ENCODE results near the gene CIAO3.
A peak's percentile ranks its signal among the peaks of the same experiment; 100 is the strongest.
"Not testable (repeated sequence)": the region's sequence is repeated elsewhere in the genome, so short reads cannot be mapped to it uniquely, and the experiment has no call there.

The CIAO3 gene

DNA sequence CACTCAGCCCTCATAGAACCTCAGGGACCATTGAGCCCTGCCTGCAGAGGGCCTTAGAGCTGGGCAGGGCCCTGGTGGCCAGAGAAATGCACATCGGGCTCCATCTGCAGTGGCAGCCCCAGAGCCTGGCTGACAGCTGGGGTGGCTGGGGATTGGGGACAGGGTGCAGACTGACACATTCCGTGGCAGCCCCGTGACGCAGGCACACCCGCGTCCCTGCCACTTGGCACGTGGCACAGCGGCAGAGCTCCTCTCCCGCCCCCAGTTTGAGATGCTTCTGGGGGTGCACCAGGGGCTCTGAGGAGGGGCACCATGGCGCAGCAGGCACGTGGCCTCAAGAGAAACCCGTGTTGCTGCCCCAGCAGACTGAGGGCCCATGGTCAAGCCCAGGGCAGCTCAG, 37.4 kb downstream of the CIAO3 start:
- Mint-ChIP-seq H3K27ac (no peak overlapping the region), H3K27me3 (peaks cover 24% of the 10 kb centered on the region), H3K36me3 (no peaks in the 10 kb centered on the region), H3K4me3 (no peak overlapping the region), H3K9me3 (no peaks in the 10 kb centered on the region), H3K4me1 (peaks cover 3% of the 10 kb centered on the region)
- no peak for DNase-seq (ENCODE audit: low spot score in 2 of 2)
- no peak for ATAC-seq (ENCODE audit: low read depth)

DNA sequence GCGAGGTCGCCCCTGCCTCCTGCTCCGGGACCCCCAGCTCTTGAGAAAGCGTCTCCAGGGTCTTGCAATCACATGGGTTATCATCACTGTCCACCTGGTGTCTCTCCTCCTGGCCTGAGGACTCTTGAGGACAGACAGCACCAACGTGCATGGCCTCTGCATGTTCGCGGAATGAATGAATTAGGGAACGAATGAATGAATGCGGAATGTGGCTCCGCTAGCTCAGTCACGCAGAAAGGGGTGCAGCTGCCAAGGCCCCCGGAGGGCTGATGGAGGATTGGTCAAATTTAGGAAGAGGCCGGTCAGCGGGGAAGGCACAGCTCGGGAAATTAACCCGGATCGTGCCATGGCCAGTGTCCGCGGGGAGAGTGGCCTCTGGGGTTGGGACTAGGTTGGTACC, 38.5 kb downstream of the CIAO3 start:
- no peak for DNase-seq (ENCODE audit: low spot score in 2 of 2)
- H3K4me3 Mint-ChIP-seq, result no peak overlapping the region
- no peaks in the 10 kb centered on the region for H3K36me3 Mint-ChIP-seq
- peaks cover 16% of the 10 kb centered on the region for H3K27me3 Mint-ChIP-seq
- peaks cover 3% of the 10 kb centered on the region for H3K4me1 Mint-ChIP-seq
- H3K27ac Mint-ChIP-seq, result no peak overlapping the region
- no peaks in the 10 kb centered on the region for H3K9me3 Mint-ChIP-seq
- ATAC-seq (ENCODE audit: low read depth), result no peak

DNA sequence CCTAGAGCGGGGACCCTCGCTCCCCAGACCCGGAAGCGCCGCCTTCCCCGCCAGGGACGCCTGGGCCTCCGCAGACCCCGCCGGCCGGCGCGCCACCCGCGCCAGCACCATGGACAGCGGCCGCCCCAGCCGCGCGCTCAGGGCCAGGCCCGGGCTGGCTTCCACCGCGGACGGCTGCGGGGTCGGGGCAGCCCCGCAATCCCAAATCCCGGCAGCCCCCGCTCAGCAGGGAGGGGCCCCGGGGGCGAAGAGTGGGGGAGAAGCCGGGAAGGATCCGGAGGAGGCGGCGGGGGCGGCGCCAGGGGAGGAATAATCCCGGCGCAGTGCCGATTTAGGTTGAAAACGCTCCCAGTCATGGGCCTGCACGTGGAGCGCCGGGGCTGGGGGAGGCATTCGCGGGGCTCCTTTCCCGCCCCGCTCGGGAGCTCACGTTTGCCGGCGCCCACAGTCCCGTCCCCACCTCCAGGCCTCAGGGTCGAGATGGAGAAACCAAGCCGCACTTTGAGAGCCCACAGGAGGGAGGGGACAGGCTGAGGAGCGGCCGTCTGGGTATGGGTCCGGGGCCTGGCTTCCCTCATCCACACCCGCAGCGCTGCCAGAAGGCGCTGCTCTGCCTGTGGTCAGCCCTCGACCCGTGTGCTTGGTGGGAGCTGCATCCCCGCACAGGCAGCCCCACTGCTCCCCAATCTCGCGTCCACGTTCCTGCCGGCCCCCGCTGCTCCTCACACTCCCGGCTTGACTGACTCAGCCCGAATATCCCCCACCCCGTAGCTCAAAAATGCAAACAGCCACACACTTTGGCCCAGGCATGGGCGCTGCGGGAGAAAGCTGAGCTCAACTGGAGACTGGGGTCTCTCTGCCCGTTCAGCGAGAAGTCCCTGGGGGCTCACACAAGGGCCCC, 39.9 kb downstream of the CIAO3 start:
- peak; percentile 64 for ATAC-seq (ENCODE audit: low read depth)
- no peaks in the 10 kb centered on the region for H3K9me3 Mint-ChIP-seq
- no peak for DNase-seq (ENCODE audit: low spot score in 2 of 2)
- H3K36me3 Mint-ChIP-seq, result no peaks in the 10 kb centered on the region
- H3K27ac Mint-ChIP-seq, result no peak overlapping the region
- peaks cover 18% of the 10 kb centered on the region for H3K27me3 Mint-ChIP-seq
- no peak overlapping the region for H3K4me3 Mint-ChIP-seq
- peaks cover under 1% of the 10 kb centered on the region for H3K4me1 Mint-ChIP-seq

DNA sequence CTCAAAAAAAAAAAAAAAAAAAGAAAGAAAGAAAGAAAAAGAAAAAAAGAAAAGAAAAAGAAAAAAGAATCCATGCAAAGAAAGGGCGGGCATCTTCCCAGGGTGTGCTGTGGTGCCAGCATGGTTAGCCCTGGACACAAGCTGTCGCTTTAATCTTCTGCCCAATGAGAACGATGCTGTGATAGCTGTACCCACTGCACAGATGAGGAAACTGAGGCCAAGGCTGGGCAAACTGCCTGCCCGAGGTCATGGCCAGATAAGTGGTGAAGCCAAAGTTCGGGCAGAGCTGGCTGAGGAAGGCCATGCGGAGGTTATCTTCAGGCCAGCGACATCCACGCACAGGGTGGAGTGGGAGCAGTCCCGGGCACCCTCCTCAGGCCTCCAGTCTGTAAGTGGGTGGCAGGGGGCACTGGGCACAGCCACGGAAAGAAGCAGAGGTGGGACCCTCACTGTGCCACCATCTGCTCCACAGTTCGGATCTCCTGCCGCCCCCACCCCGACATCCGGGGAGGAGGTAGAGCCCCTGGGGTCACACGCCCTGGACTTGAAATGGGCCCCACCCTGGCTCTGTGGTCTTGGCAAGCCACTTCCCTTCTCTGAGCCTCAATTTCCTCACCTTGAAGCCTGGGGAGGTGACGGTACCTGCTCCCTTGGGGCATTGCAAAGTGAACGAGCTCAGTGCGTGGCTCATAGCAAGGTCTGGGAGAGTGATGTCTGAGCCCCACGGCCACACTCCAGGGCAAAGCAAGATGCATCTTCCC, 41.7 kb downstream of the CIAO3 start:
- no peaks in the 10 kb centered on the region for H3K36me3 Mint-ChIP-seq

DNA sequence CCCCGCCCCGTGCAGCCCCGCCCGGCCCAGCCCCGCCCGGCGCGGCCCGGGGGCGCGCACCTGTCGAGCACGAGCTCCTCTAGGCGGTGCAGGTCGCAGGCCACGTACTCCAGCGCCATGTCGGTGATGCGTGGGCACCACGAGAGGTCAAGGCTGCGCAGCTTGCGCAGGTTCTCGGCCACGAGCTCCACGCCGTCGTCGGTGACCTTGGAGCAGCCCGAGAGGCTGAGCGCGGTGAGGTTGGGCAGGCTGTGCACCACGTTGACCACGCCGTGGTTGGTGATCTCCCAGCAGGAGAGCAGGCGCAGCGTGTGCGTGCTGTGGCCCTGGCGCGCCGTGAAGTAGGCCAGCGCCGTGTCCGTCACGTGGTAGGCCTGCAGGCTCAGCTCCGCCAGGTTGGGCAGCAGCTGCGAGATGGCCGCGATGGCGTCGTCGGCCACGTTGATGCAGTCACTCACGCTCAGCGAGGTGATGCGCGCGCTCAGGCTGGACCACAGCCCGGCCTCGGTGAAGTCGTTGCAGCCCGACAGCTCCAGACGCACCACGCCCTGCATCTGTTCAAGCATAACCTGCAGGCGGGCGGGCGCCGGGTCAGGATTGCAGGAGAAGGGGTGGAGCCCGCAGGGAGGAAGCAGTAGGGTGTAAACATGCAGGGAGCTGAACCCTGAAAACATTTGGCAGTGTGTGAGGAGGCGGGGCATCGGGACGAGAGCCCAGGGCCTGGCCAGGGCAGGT, 45.3 kb downstream of the CIAO3 start:
- Mint-ChIP-seq H3K36me3 (no peaks in the 10 kb centered on the region), H3K27me3 (peaks cover 6% of the 10 kb centered on the region), H3K27ac (no peak overlapping the region), H3K4me1 (peaks cover 18% of the 10 kb centered on the region), H3K9me3 (no peaks in the 10 kb centered on the region), H3K4me3 (peak overlapping the region; percentile 78)
- DNase-seq (ENCODE audit: low spot score in 2 of 2), result no peak
- ATAC-seq (ENCODE audit: low read depth), result peak; percentile 72

More for the DNA sequence above, 41.7 kb downstream of the CIAO3 start:
- peaks cover 10% of the 10 kb centered on the region for H3K4me1 Mint-ChIP-seq
- H3K27ac Mint-ChIP-seq, result no peak overlapping the region
- ATAC-seq (ENCODE audit: low read depth) (no peak), DNase-seq (ENCODE audit: low spot score in 2 of 2) (no peak)
- H3K27me3 Mint-ChIP-seq, result peaks cover 16% of the 10 kb centered on the region
- peak overlapping the region; percentile 11 for H3K4me3 Mint-ChIP-seq
- no peaks in the 10 kb centered on the region for H3K9me3 Mint-ChIP-seq

DNA sequence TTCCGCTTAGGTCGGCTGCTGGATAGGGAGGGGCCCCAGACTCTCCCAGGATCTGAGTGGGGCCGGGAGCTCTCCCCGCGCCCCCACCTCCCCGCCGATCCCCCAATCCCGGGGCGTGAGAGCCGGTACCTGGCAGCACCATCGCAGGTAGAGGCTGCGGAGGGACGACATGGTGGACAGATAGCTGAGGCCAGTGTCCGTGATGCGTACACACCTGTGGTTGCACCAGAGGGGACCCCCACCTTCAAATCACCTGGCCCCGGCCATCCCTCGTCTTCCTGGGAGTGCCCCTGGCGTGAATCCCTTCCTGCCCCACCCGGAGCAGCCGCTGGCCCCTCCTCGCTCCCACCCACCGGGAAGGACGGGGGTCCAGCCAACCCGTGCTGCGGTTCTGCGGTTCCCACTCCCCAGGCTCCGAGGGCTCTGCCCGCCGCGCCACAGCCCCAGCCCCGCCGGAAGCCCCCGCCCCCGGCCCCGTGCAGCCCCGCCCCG, 45.9 kb downstream of the CIAO3 start:
- H3K27ac Mint-ChIP-seq, result no peak overlapping the region
- peaks cover 6% of the 10 kb centered on the region for H3K27me3 Mint-ChIP-seq
- no peaks in the 10 kb centered on the region for H3K9me3 Mint-ChIP-seq
- no peaks in the 10 kb centered on the region for H3K36me3 Mint-ChIP-seq
- no peak for DNase-seq (ENCODE audit: low spot score in 2 of 2)
- ATAC-seq (ENCODE audit: low read depth), result no peak
- H3K4me1 Mint-ChIP-seq, result peaks cover 21% of the 10 kb centered on the region
- peak overlapping the region; percentile 47 for H3K4me3 Mint-ChIP-seq

DNA sequence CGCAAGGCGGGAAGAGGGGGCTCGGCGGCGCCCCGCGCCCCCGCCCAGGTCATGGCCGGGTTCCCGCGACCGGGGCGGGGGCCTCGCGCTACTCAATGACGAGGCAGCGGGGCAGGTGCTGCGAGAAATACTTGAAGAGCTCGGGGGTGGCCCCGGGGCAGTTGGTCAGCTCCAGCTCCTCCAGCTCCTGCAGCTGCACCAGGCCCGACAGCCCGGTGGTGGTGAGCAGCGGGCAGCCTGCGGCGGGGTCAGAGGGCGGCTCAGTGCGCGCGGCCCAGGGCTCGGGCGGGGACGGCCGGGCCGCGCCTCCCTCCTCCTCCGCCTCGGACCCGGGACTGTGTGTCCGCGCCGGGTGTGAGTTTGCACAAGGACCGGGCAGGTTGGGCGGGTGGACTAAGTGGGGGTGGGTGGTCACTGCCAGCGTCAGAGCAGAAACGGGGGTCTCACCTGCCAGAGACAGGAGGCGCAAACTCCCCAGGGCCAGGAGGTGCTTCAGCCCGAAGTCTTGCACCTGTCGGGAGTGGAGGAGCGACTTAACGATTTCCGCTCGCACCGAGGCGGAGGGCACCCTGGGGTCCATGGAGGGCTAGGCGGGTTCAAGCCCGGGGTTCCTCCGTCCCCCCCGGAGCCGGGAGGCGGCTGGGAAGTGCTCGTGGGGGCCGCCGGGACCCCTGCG, 46.5 kb downstream of the CIAO3 start:
- H3K4me1 Mint-ChIP-seq, result peaks cover 25% of the 10 kb centered on the region
- DNase-seq (ENCODE audit: low spot score in 2 of 2) (no peak), ATAC-seq (ENCODE audit: low read depth) (no peak)

DNA sequence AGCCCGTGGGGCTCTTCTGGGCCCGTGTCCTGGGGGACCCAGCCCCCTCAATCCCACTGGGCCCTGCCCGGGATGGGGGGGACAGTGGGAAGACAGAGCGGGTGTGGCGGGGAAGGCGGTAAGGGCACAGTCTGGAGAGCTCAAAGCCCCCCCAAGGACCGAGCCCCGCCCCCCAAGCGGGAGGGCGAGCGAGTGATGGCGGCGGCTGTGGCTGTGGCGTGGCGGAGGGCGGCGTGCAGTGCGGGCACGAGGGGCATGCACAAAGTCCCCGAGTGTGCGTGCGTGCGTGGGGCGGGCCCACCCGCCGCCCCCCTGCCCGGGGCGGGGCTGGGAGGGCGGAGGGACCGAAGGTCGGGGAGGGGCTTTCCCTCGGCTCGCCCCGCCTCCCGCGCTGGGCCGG, 47.0 kb downstream of the CIAO3 start:
- H3K27ac Mint-ChIP-seq, result no peak overlapping the region
- DNase-seq (ENCODE audit: low spot score in 2 of 2) (no peak), ATAC-seq (ENCODE audit: low read depth) (peak; percentile 47)
- H3K9me3 Mint-ChIP-seq, result no peaks in the 10 kb centered on the region
- peaks cover 28% of the 10 kb centered on the region for H3K4me1 Mint-ChIP-seq
- H3K36me3 Mint-ChIP-seq, result no peaks in the 10 kb centered on the region
- H3K27me3 Mint-ChIP-seq, result peaks cover 6% of the 10 kb centered on the region
- peak overlapping the region; percentile 80 for H3K4me3 Mint-ChIP-seq

More for the DNA sequence above, 46.5 kb downstream of the CIAO3 start:
- peaks cover 6% of the 10 kb centered on the region for H3K27me3 Mint-ChIP-seq
- H3K4me3 Mint-ChIP-seq, result peak overlapping the region; percentile 74
- no peaks in the 10 kb centered on the region for H3K36me3 Mint-ChIP-seq
- H3K27ac Mint-ChIP-seq, result no peak overlapping the region
- H3K9me3 Mint-ChIP-seq, result no peaks in the 10 kb centered on the region

DNA sequence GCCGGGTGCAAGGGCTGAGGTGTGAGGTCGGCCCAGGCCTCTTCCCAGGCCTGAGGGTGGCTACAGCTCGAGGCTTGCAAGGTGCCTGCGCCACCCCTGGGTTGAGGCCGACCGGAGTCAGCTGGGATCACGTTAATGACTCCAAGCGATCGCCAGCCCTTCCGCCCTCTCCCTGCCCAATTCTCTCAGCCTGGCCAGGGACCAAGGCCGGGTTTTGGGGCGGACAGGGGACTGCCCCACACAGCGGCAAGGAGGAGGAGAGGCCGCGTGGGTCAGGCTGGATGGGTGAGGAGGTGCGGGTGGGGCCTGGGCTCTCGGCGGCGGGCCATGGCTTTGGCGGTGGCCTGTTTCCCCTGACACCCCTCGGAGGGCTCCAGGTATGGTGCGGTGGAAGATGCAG, 47.4 kb downstream of the CIAO3 start:
- H3K4me3 Mint-ChIP-seq, result peak overlapping the region; percentile 80
- no peaks in the 10 kb centered on the region for H3K36me3 Mint-ChIP-seq
- H3K27ac Mint-ChIP-seq, result no peak overlapping the region
- H3K27me3 Mint-ChIP-seq, result peaks cover 6% of the 10 kb centered on the region
- H3K4me1 Mint-ChIP-seq, result peaks cover 29% of the 10 kb centered on the region
- no peaks in the 10 kb centered on the region for H3K9me3 Mint-ChIP-seq
- no peak for DNase-seq (ENCODE audit: low spot score in 2 of 2)
- ATAC-seq (ENCODE audit: low read depth), result no peak

DNA sequence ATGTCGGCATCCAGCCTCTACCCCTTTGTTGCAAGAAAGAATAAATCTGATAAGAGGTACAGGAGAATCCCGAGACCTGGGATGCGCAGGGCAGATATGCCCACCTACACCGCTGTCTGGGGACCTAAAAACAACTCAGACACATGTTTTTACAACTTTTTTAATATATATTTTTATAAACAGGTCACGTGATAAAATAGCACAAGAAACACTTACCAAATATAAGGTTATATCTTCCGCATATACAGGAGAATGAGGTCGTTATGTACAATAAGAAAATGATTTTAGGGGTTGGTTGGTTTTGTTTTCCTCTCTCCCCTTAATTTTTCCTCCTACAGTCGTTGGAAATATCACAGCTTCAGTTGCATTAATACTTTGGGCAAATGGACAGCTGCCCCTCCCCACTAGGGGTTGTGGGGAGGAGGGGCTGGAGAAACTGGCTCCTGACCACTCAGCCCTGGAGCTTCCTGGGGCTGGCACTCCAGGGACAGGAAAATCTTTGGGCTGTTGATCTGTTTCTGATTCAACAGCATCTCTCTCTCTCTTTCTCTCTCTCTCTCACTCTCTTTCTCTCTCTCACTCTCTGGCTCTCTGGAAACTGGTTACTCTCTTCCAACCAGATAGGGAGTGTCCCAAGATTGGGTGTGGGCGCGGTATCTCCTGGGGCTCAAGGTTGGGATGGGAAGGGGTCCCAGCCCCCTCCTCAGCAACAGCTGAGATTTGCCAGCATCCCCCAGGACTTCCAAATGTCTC, 48.3 kb downstream of the CIAO3 start:
- Mint-ChIP-seq H3K4me1 (peaks cover 29% of the 10 kb centered on the region), H3K36me3 (no peaks in the 10 kb centered on the region), H3K27ac (no peak overlapping the region), H3K4me3 (peak overlapping the region; percentile 18), H3K9me3 (no peaks in the 10 kb centered on the region), H3K27me3 (peaks cover 6% of the 10 kb centered on the region)
- ATAC-seq (ENCODE audit: low read depth), result no peak
- DNase-seq (ENCODE audit: low spot score in 2 of 2), result no peak

DNA sequence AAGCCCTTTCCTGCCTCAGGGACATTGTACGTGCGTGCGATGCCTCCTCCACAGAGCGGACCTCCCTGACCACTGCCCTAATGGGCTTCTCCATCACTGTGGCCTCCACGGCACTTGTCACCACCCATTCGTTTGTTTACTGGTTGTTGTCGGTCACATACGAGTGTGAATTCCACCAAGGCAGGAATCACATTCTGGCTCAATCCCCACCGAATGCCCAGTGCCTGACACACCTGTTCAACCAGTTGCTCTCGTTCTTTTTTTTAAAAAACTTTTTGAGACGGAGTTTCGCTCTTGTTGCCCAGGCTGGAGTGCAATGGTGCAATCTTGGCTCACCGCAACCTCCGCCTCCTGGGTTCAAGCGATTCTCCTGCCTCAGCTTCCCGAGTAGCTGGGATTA, 49.6 kb downstream of the CIAO3 start:
- ATAC-seq (ENCODE audit: low read depth); H3K9me3 Mint-ChIP-seq; DNase-seq (ENCODE audit: low spot score in 2 of 2); H3K27me3 Mint-ChIP-seq; H3K27ac Mint-ChIP-seq; H3K36me3 Mint-ChIP-seq: not testable (repeated sequence)
- Mint-ChIP-seq H3K4me3 (peak overlapping the region; percentile 68), H3K4me1 (peaks cover 29% of the 10 kb centered on the region)

DNA sequence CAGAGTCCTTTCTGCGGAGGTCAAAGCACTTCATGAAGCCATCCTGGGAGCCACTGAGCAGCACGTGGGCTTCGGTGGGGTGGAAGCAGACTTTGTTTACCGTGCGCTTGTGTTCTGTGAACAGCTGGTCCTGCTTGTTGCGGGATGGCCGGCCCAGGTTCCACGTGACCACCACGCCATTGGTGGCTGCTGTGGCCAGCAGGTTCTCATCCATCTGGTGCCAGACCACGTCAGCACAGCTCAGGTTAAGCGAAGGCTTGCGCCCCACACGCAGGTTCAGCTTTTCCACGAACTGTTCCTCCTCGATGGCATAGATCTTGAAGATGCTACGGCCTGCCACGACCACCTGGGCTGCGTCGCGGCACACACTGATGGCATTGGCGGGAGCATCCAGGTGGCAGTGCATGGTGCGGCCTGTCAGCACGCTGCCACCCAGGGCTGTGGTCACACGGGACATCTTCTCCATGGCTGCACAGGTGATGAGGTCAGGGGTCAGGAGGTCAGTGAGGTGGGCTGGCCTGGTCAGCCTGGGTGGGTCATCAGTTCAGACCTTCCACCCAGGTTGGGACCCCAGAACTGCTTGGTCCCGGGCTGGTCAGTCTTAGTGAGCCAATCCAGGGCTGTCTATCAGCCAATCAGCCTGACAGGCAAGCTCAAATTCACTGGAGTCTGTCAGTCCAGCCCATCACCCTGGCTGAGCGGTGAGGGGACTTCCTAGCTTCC, 51.5 kb downstream of the CIAO3 start:
- Mint-ChIP-seq H3K4me1 (peaks cover 20% of the 10 kb centered on the region), H3K9me3 (no peaks in the 10 kb centered on the region), H3K27ac (peak overlapping the region; percentile 74), H3K4me3 (peak overlapping the region; percentile 86), H3K36me3 (no peaks in the 10 kb centered on the region), H3K27me3 (peaks cover 2% of the 10 kb centered on the region)
- DNase-seq (ENCODE audit: low spot score in 2 of 2) (no peak), ATAC-seq (ENCODE audit: low read depth) (no peak)
